GM19455 (cell line): Measurements from ENCODE around the gene GALNT6.
"Not testable (repeated sequence)": the region's sequence is repeated elsewhere in the genome, so short reads cannot be mapped to it uniquely, and the experiment has no call there.

Experiments used
- ATAC-seq: cut with Tn5 transposase; IDR thresholded peaks from one replicate; pipeline ENCODE4 v1.9.1; 2021; ENCODE audit not compliant: unreplicated experiment

The GALNT6 gene

DNA sequence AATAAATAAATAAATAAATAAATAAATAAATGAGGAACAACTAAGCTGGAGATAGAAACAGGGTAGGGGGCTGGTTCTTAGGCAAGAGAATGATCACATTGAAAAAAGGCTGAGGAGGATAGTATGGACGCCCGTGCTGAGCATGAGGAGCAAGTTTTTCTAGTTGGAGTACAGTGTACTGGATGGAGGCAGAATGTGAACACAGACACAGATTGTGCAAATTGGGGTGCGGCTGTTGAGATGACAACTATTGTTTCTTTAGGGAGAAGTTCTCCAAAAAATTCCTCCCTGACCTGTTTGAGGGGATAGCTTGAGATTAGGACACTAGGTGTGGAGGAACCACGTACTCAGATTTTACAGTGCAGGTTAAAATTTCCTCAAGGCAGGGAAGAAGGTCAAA is 66.3 kb downstream of the GALNT6 start:
- no peak for ATAC-seq

DNA sequence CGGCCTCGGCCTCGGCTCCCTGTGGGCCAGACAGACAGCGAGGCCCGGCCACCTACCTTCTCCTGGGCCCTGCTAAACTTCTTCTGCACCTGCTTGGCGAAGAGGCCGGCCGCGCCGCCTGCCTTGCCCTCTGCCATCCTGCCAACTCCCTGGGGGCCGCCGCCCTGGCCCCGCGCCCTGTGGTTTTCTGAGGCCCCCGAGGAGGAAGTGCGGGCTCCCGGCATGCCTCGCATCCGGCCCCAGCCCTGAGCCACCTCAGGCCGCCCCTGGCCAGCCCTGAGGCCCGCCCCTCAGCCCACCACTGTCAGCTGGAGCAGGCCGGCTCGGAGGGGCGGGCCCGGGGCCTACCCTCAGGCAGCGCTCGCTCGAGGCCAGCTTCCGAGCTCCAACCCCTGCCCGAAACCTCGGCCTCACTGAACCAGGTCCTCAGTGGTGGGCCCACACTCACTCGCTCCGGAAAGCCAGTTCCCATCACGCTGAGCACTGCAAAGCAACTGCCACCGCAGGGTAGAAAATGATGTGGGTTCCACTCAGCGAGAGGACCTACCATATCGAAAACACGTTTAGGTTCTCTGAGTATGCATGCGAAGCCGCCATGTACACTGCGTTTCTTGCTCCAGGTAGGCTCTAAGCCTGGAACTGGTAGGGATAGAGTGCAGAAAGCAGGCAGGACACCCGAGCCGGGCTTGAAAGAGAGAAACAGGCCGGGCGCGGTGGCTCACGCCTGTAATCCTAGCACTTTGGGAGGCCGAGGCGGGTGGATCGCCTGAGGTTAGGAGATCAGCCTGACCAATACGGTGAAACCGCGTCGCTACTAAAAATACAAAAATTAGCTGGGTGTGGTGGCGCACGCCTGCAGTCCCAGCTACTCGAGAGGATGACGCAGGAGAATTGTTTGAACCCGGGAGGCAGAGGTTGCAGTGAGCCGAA is 67.0 kb downstream of the GALNT6 start, which contains the start of gene BIN2:
BIN2 (minus strand) TSS at position 209 of the 930 bp plus-strand sequence; CDS start at position 137, 72 bp downstream.
- ATAC-seq: peak; percentile 58

DNA sequence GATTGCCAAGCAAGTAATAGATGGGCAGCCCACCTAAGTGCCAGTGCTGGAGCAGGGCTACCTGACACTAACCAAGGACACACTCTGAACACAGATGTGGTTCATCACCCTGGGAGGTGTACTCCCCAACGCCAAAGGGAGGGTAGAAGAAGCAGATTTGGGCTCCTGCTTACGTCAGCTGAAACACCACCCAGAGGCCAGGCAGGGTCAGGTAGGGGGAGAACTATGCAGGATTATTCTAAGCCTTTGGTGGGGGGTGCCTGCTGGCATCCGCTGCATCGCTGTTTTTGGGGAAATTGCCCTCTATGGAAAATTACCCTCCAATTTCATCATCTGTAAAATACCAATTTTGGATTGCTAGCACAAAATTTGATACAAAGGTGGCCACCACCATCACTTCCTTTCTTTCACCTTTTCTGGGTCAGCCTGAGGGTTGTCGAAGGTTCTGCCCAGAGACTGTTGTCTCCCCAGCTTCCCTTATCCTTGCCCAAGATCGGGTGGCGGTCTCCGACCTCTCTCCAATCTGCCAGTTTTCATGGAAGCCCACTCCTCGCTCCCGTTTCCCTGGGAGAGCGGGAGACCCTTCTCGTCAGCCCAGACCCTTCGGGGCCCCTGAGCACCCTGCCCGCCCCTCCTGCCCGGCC is 67.8 kb downstream of the GALNT6 start:
- ATAC-seq: peak; percentile 25

- no peak for ATAC-seq
These were observed 68.8 kb downstream of the GALNT6 start for GRCh38 chr12:51322452-51322851.

GRCh38 chr12:51321882-51322281 is 69.3 kb downstream of the GALNT6 start:
- ATAC-seq: no peak

- no peak for ATAC-seq
These were observed 70.4 kb downstream of the GALNT6 start for GRCh38 chr12:51320695-51321320.

GRCh38 chr12:51320311-51320694 is 70.9 kb downstream of the GALNT6 start:
- no peak for ATAC-seq

DNA sequence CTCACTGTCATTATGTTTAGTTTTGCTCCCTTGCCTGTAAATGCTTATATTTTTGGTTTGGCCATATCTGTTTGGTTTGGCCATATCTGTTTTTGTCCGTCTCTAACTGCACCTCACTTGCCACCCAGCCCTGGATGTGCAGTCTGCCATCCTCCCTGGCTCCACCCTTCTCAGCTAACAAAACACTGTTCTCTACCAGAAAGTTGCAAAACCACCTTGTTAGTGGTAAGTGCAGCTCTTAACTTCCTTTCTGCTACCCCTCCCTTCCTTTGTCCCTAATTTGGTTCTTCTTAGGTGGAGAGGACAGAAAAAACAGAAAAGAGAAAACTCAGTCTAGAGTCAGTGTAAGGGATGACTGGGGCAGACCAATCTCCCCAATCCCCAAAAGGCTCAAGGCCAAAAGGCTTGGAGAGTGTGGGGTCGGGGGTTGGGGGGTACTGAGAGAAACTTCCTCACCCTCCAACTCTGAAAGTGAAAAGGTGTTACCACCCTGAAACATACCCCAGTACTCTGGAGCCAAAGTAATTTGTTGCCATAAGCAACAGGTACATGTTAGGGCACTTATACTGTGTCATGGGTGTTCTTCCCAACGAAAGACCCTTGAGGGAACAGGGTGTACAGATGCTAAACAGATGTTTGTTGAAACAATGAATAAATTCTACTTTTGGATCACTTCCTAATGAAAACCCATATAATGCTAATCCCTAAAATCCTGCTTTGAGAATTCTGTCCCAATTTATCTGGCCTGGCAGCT is 72.2 kb downstream of the GALNT6 start:
- no peak for ATAC-seq

- ATAC-seq: not testable (repeated sequence)
These were observed 73.0 kb downstream of the GALNT6 start for GRCh38 chr12:51318057-51318806.

GRCh38 chr12:51311389-51311788 is 79.8 kb downstream of the GALNT6 start:
- no peak for ATAC-seq

DNA sequence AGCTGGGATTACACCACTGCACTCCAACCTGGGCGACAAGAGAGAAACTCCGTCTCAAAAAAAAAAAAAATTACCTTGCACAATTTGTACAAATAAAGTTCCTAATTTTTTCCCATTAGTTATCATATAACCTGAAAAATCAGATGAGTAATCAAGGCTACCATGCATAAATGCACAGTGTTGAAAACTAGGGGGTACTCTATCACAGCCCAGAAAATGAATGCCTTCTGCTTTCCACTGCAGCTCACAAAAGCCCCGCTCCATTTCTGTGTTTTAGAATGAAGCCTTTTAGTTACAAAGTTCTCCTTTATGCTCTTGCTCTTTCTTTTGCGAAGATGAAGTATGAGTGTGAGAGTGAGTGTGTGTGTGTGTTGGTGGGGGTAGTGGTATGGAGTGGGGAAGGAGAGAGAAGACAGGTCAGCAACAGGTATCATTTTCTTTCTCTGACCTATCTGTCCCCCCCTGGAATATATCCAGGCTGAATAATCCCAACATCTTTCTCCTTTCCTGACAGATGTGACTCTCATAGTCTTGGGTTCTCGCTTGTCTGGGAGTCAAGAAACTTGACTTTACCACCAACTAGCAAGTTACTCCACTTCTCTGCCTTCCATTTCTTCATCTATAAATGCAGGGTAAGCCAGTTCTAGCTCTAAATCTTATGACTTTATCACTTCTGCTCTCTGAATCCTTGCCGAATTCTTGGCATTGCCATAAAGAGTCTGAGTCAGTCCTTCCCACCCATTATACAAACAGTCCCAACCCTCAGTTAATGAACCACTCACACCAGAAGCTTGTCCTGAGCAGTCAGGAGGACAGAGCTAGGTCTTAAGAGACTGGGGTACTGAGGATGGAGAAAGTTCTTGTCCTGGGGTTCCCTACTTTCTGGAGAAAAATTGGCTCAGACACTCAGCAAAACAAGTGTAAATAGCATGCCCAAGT is 83.3 kb downstream of the GALNT6 start:
- no peak for ATAC-seq

DNA sequence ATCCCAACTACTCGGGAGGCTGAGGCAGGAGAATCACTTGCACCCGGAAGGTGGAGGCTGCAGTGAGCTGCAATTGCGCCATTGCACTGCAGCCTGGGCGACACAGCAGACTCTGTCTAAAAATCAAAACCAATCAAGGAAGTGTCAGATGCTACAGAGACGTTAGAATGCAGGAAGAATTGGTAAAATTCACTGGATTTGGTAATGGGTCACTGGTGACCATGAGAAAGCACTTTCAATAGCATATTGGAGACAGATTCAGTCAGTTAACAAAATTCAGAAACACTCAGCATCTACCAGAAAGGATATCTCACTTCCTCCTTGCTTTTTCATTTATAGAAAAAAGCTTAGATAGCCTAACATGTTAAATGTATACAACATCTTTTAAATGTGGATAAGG is 84.7 kb downstream of the GALNT6 start:
- ATAC-seq: no peak
